ENCODE results near the gene AIFM3.
"Not testable (repeated sequence)": the region's sequence is repeated elsewhere in the genome, so short reads cannot be mapped to it uniquely, and the experiment has no call there.

- TF ChIP-seq CTCF (conservative IDR thresholded peaks at IDR 0.05; ENCODE audit: low read depth, low read length); RAD21 (IDR thresholded peaks at IDR 0.05; ENCODE audit: low read length); BHLHE40 (IDR thresholded peaks at IDR 0.05; ENCODE audit: low read depth, low read length); NFE2L2 (IDR thresholded peaks at IDR 0.05; ENCODE audit: low read depth, low read length); USF2 (IDR thresholded peaks at IDR 0.05; ENCODE audit: low read depth, low read length); POLR2A (IDR thresholded peaks at IDR 0.05; ENCODE audit: low read depth, low read length); FOS (IDR thresholded peaks at IDR 0.05; ENCODE audit: low read depth, low read length); CHD1 (IDR thresholded peaks at IDR 0.05; ENCODE audit: low read depth, low read length); MAZ (IDR thresholded peaks at IDR 0.05; ENCODE audit: borderline replicate concordance, low read depth, low read length); SMC3 (IDR thresholded peaks at IDR 0.05; ENCODE audit: low read depth, low read length); CEBPB (IDR thresholded peaks at IDR 0.05; ENCODE audit: low read depth, low read length); RFX5 (IDR thresholded peaks at IDR 0.05; ENCODE audit: low read depth, low read length): not testable (repeated sequence)
- TF ChIP-seq, protein P1, sequence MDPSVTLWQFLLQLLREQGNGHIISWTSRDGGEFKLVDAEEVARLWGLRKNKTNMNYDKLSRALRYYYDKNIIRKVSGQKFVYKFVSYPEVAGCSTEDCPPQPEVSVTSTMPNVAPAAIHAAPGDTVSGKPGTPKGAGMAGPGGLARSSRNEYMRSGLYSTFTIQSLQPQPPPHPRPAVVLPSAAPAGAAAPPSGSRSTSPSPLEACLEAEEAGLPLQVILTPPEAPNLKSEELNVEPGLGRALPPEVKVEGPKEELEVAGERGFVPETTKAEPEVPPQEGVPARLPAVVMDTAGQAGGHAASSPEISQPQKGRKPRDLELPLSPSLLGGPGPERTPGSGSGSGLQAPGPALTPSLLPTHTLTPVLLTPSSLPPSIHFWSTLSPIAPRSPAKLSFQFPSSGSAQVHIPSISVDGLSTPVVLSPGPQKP (IDR thresholded peaks at IDR 0.05; ENCODE audit: borderline replicate concordance, low read depth, low read length) = not testable (repeated sequence)
Observed at GRCh38 chr22:20972014-20972694, 5.1 kb downstream of the AIFM3 start.

All from IMR-90 (cell line).